ENCODE measurements around the gene SH3D19.

SH3D19 gene

DNA sequence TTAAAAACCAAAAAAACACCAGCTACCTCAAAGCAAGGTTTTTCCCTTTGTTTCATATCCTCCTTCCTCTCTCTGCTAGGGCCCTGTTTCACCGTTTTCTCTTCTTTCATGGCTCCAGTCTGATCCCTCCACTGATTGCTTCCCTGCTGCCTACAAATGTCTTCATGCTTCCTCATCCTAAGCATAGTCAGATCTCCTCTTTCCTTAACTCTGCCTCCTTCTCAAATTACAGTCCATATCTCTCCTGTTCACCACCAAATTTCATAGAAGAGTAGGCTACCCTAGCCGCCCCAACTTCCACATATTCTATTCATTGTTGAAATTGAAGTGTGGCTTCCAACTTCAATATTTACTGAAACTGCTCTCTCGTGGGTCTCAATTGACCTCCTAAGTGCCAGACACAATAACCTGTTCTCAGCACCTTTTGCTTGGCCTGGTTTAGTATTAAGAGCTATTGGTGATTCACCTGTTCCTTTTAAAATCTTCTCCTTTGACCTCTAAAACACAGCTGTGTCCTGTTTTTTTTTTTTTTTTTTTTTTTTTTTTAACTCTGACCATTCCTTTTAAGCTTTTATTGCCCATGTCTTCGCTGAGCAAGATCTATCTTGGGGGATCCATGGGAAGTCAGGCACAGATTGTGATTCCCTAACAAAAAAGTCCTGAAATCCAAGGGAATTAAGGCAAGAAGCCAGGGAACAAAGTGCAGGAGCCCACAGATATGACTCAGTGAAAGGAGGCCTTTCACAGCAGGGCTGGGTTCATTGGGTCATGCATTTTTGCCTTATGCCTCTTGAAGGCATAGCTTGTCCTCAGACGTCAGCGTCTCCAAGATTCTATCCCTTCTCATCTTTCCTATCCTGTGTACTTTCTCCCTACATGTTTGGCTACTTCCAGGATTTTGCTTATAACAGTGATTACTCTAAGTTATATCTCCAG is 140.6 kb downstream of the SH3D19 start:
- no peak overlapping the region for H3K27ac ChIP-seq (ENCODE audit: low read depth, low read length)
- H3K4me3 ChIP-seq (ENCODE audit: low read depth in 1 of 2, low read length in 2 of 2) = no peak overlapping the region
- H3K27me3 ChIP-seq (ENCODE audit: control insufficient read depth in 1 of 2, insufficient read depth in 2 of 2, low read length in 2 of 2) = no peaks in the 10 kb centered on the region
- peaks cover 0 to 9% of the 10 kb centered on the region in 2 donors for H3K4me1 ChIP-seq (ENCODE audit: control insufficient read depth in 1 of 2, insufficient read depth in 2 of 2, low read length in 2 of 2)
- no peaks in the 10 kb centered on the region for H3K36me3 ChIP-seq (ENCODE audit: control insufficient read depth in 1 of 2, insufficient read depth in 2 of 2, low read length in 2 of 2)
- H3K9me3 ChIP-seq (ENCODE audit: control insufficient read depth in 1 of 2, low read length in 2 of 2) = no peaks in the 10 kb centered on the region
- no peak overlapping the region for H3K9ac ChIP-seq (ENCODE audit: low read depth in 1 of 2, low read length in 2 of 2)

DNA sequence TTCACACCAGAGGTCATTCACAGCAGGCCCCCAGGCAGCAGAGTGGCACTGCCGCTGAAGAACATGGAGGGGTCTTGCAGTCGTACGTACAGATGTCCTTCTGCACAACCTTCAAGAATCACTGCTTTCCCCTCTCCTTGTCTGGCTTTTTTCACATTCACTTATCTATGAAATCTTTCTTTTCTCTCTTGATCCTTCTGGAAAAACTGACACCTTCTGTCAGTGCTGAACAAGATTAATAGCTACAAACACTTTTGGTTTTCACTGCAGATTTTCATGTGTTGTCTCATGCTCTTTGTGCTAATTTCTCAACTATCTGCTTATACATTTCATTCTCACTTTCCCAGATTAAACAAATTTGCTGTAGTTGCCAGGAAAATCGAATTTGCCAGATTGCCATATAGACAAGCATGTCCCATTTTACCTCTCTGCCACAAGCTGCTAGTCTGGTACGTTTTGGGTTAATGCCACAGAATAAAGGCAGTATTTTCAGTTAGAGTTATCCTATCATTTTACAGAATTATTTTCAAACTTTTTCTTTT is 142.9 kb downstream of the SH3D19 start:
- no peaks in the 10 kb centered on the region for H3K9me3 ChIP-seq (ENCODE audit: control insufficient read depth in 1 of 2, low read length in 2 of 2)
- no peaks in the 10 kb centered on the region for H3K27me3 ChIP-seq (ENCODE audit: control insufficient read depth in 1 of 2, insufficient read depth in 2 of 2, low read length in 2 of 2)
- peaks cover 0 to 9% of the 10 kb centered on the region in 2 donors for H3K4me1 ChIP-seq (ENCODE audit: control insufficient read depth in 1 of 2, insufficient read depth in 2 of 2, low read length in 2 of 2)
- no peak overlapping the region for H3K4me3 ChIP-seq (ENCODE audit: low read depth in 1 of 2, low read length in 2 of 2)
- H3K36me3 ChIP-seq (ENCODE audit: control insufficient read depth in 1 of 2, insufficient read depth in 2 of 2, low read length in 2 of 2) = no peaks in the 10 kb centered on the region
- no peak overlapping the region for H3K27ac ChIP-seq (ENCODE audit: low read depth, low read length)
- H3K9ac ChIP-seq (ENCODE audit: low read depth in 1 of 2, low read length in 2 of 2) = no peak overlapping the region

DNA sequence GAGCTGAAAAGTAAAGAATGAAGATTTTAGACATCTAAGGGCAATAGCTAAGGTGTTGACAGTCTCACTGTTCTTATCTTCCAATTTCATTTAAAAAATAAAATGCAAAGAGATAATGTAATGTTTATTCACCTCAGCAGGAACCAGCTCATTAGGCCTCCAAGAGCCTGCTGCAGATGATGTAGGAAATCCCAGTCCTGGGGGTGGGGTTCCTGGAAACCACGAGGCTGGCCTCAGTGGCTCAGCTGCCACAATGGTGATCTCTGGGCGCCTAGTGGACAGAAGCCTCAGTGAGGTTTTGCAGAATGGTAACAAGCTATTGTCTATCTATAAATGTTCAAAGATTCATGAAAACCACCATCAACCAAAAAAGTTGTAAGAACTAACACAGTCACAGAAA is 148.7 kb downstream of the SH3D19 start:
- Histone ChIP-seq H3K9ac (ENCODE audit: low read depth in 1 of 2, low read length in 2 of 2) (no peak overlapping the region), H3K27me3 (ENCODE audit: control insufficient read depth in 1 of 2, insufficient read depth in 2 of 2, low read length in 2 of 2) (no peaks in the 10 kb centered on the region), H3K27ac (ENCODE audit: low read depth, low read length) (no peak overlapping the region), H3K36me3 (ENCODE audit: control insufficient read depth in 1 of 2, insufficient read depth in 2 of 2, low read length in 2 of 2) (peaks cover 17 to 32% of the 10 kb centered on the region in 2 donors), H3K4me1 (ENCODE audit: control insufficient read depth in 1 of 2, insufficient read depth in 2 of 2, low read length in 2 of 2) (no peaks in the 10 kb centered on the region), H3K4me3 (ENCODE audit: low read depth in 1 of 2, low read length in 2 of 2) (no peak overlapping the region), H3K9me3 (ENCODE audit: control insufficient read depth in 1 of 2, low read length in 2 of 2) (no peaks in the 10 kb centered on the region)

DNA sequence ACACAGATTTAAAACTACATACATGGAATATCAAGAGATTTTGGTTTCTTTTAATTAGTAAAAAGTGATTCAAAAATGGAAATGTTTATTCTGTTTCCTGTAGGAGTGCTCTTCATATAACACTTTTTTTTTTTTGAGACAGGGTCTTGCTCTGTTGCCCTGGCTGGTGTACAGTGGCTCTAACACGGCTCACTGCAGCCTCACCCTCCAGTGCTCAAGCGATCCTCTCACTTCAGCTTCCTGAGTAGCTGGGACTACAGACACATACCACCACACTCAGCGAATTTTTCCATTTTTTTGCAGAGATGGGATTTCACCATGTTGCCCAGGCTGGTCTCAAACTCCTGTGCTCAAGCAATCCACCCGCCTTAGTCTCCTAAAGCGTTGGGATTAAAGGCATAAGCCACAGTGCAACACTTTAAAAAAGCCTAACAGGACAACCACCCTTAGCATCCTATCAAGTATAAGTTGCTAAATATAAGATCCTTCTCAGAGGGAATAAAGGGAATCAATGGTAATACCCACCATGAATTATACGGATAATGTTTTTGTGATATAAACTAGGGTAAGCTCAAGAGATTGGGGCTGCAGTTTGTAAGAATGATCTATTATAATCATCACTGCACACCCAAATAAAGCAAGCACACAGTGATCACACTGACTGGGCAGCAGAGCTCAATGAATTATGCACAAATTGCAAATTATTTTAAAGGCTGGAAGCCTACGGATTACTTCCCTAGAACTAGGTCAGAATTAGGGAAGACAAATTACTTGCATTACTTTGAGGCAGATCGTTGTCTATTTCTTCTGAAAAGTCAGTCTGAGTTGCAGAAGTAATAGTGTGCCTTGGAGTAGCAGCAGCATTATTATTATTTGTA is 149.4 kb downstream of the SH3D19 start:
- Histone ChIP-seq H3K4me3 (ENCODE audit: low read depth in 1 of 2, low read length in 2 of 2) (no peak overlapping the region), H3K4me1 (ENCODE audit: control insufficient read depth in 1 of 2, insufficient read depth in 2 of 2, low read length in 2 of 2) (no peaks in the 10 kb centered on the region), H3K27ac (ENCODE audit: low read depth, low read length) (no peak overlapping the region), H3K9ac (ENCODE audit: low read depth in 1 of 2, low read length in 2 of 2) (no peak overlapping the region), H3K27me3 (ENCODE audit: control insufficient read depth in 1 of 2, insufficient read depth in 2 of 2, low read length in 2 of 2) (no peaks in the 10 kb centered on the region), H3K9me3 (ENCODE audit: control insufficient read depth in 1 of 2, low read length in 2 of 2) (no peaks in the 10 kb centered on the region), H3K36me3 (ENCODE audit: control insufficient read depth in 1 of 2, insufficient read depth in 2 of 2, low read length in 2 of 2) (peaks cover 17 to 32% of the 10 kb centered on the region in 2 donors)

DNA sequence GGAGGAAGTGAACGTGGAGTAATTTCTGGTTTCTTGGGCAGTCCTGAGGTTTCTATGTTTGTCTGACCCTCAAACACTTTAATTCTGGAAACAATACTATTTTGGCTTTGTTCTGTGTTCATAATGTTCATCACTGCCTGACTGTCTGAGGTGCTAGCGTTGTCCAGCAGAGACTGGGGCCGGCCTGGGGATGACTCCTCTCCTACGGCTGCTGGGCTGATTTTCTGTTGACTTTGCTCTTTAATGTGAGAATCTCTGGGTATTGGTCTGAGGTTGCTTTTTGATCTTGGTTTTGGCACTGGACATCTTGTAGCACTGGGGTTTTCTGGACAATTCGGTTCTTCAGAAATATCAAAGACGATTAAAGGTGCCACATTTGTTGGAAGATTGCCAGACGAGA is 150.2 kb downstream of the SH3D19 start:
- Histone ChIP-seq H3K9ac (ENCODE audit: low read depth in 1 of 2, low read length in 2 of 2) (no peak overlapping the region), H3K36me3 (ENCODE audit: control insufficient read depth in 1 of 2, insufficient read depth in 2 of 2, low read length in 2 of 2) (peaks cover 17 to 32% of the 10 kb centered on the region in 2 donors), H3K27ac (ENCODE audit: low read depth, low read length) (no peak overlapping the region), H3K9me3 (ENCODE audit: control insufficient read depth in 1 of 2, low read length in 2 of 2) (no peaks in the 10 kb centered on the region), H3K27me3 (ENCODE audit: control insufficient read depth in 1 of 2, insufficient read depth in 2 of 2, low read length in 2 of 2) (no peaks in the 10 kb centered on the region), H3K4me1 (ENCODE audit: control insufficient read depth in 1 of 2, insufficient read depth in 2 of 2, low read length in 2 of 2) (no peaks in the 10 kb centered on the region), H3K4me3 (ENCODE audit: low read depth in 1 of 2, low read length in 2 of 2) (no peak overlapping the region)

DNA sequence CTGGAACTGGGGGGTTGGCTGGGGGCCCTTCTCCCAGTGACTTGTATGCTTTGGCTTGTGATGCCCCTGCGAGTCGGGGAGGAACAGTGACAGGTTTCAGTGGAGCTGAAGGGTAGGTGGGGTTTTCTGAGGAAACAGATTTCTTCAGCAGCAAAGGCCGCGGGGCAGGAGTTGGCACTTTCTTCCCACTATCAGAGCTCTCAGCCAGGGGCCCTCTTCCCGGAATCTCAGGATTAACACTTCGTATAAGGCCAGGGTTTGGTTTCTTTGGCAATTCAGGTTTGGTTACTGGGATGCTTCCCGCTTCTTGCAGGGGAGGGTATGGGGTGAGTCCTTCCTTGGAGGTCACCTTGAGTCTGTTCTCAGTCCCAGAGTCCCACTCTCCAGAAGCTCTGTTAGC is 150.6 kb downstream of the SH3D19 start:
- Histone ChIP-seq H3K27ac (ENCODE audit: low read depth, low read length) (no peak overlapping the region), H3K4me3 (ENCODE audit: low read depth in 1 of 2, low read length in 2 of 2) (no peak overlapping the region), H3K4me1 (ENCODE audit: control insufficient read depth in 1 of 2, insufficient read depth in 2 of 2, low read length in 2 of 2) (no peaks in the 10 kb centered on the region), H3K9ac (ENCODE audit: low read depth in 1 of 2, low read length in 2 of 2) (no peak overlapping the region), H3K27me3 (ENCODE audit: control insufficient read depth in 1 of 2, insufficient read depth in 2 of 2, low read length in 2 of 2) (no peaks in the 10 kb centered on the region), H3K9me3 (ENCODE audit: control insufficient read depth in 1 of 2, low read length in 2 of 2) (no peaks in the 10 kb centered on the region), H3K36me3 (ENCODE audit: control insufficient read depth in 1 of 2, insufficient read depth in 2 of 2, low read length in 2 of 2) (peaks cover 17 to 32% of the 10 kb centered on the region in 2 donors)

DNA sequence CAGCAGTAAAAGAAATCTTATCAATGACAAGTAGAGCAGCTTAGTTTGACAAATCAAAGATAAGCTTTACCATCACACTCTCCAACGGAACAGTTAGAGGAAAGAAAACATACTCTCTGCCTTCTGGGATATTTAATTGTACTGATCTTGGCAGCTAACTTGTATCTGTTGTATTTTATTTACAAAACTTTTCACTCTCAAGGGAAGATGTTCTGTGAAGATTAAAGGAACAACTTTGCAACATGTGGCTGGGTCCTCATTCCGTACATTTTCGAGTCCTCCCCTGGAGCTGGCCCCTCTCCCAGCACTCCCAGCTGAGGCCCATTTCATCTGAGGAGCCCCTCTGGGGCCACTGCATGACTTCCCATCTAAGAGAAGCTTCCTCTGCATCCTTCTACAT is 151.5 kb downstream of the SH3D19 start:
- H3K4me1 ChIP-seq (ENCODE audit: control insufficient read depth in 1 of 2, insufficient read depth in 2 of 2, low read length in 2 of 2) = no peaks in the 10 kb centered on the region
- H3K9me3 ChIP-seq (ENCODE audit: control insufficient read depth in 1 of 2, low read length in 2 of 2) = no peaks in the 10 kb centered on the region
- no peak overlapping the region for H3K9ac ChIP-seq (ENCODE audit: low read depth in 1 of 2, low read length in 2 of 2)
- no peak overlapping the region for H3K27ac ChIP-seq (ENCODE audit: low read depth, low read length)
- H3K36me3 ChIP-seq (ENCODE audit: control insufficient read depth in 1 of 2, insufficient read depth in 2 of 2, low read length in 2 of 2) = peaks cover 22 to 33% of the 10 kb centered on the region in 2 donors
- H3K27me3 ChIP-seq (ENCODE audit: control insufficient read depth in 1 of 2, insufficient read depth in 2 of 2, low read length in 2 of 2) = no peaks in the 10 kb centered on the region
- H3K4me3 ChIP-seq (ENCODE audit: low read depth in 1 of 2, low read length in 2 of 2) = no peak overlapping the region

DNA sequence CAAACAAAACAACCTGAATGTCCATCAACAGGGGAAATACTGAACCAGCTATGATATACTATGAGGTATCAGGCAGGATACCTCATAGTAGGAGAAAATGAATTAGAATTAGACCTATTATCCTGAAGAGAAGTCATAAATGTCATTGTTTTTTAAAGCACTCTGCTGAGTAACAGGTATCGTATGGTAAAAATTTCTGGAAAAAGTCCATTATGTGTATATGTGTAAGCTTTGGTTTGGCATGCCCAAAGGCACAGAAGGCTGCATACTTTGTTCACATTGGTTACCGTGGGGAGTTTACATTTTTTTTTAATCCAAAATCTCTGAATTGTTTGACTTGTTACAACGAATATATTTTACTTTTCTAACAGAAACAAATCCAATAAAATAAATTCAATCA is 155.5 kb downstream of the SH3D19 start:
- Histone ChIP-seq H3K4me3 (ENCODE audit: low read depth in 1 of 2, low read length in 2 of 2) (no peak overlapping the region), H3K36me3 (ENCODE audit: control insufficient read depth in 1 of 2, insufficient read depth in 2 of 2, low read length in 2 of 2) (peaks cover 16 to 29% of the 10 kb centered on the region in 2 donors), H3K27ac (ENCODE audit: low read depth, low read length) (no peak overlapping the region), H3K9ac (ENCODE audit: low read depth in 1 of 2, low read length in 2 of 2) (no peak overlapping the region), H3K9me3 (ENCODE audit: control insufficient read depth in 1 of 2, low read length in 2 of 2) (no peaks in the 10 kb centered on the region), H3K4me1 (ENCODE audit: control insufficient read depth in 1 of 2, insufficient read depth in 2 of 2, low read length in 2 of 2) (no peaks in the 10 kb centered on the region), H3K27me3 (ENCODE audit: control insufficient read depth in 1 of 2, insufficient read depth in 2 of 2, low read length in 2 of 2) (no peaks in the 10 kb centered on the region)

DNA sequence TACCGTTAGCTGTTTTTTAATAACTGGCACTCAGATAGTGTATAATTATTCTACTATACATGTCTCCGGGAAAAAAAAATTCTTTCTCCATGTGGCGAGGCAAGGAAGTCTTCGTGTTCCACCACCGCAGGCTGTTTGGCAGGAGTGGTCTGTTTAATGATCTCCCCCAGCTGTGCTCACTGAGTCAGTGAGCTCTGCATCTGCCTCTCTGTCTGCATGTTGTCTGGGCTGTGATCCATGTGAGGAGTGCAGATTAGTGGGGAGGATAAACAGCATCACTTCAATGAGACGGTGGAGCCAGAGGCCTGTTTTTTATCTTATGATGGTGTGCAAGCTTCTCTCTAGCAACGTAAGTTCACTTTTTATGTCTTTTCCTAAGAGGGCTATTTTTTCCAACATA is 156.2 kb downstream of the SH3D19 start:
- Histone ChIP-seq H3K27ac (ENCODE audit: low read depth, low read length) (no peak overlapping the region), H3K27me3 (ENCODE audit: control insufficient read depth in 1 of 2, insufficient read depth in 2 of 2, low read length in 2 of 2) (no peaks in the 10 kb centered on the region), H3K9me3 (ENCODE audit: control insufficient read depth in 1 of 2, low read length in 2 of 2) (no peaks in the 10 kb centered on the region), H3K4me1 (ENCODE audit: control insufficient read depth in 1 of 2, insufficient read depth in 2 of 2, low read length in 2 of 2) (no peaks in the 10 kb centered on the region), H3K9ac (ENCODE audit: low read depth in 1 of 2, low read length in 2 of 2) (no peak overlapping the region), H3K4me3 (ENCODE audit: low read depth in 1 of 2, low read length in 2 of 2) (no peak overlapping the region), H3K36me3 (ENCODE audit: control insufficient read depth in 1 of 2, insufficient read depth in 2 of 2, low read length in 2 of 2) (peaks cover 10 to 24% of the 10 kb centered on the region in 2 donors)

DNA sequence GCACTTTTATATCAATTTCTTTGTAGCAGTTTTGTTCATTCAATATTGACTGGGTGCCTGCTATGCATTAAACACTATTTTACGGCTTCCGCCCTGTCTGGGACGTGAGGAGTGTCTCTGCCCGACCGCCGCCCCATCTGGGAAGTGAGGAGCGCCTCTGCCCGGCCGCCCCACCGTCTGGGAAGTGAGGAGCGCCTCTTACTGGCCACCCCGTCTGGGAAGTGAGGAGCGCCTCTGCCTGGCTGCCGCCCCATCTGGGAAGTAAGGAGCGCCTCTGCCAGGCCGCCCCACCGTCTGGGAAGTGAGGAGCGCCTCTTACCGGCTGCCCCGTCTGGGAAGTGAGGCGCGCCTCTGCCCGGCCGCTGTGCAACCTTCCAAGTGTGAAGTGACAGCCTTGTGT is 157.8 kb downstream of the SH3D19 start:
- no peaks in the 10 kb centered on the region for H3K27me3 ChIP-seq (ENCODE audit: control insufficient read depth in 1 of 2, insufficient read depth in 2 of 2, low read length in 2 of 2)
- no peaks in the 10 kb centered on the region for H3K9me3 ChIP-seq (ENCODE audit: control insufficient read depth in 1 of 2, low read length in 2 of 2)
- H3K4me3 ChIP-seq (ENCODE audit: low read depth in 1 of 2, low read length in 2 of 2) = no peak overlapping the region
- H3K4me1 ChIP-seq (ENCODE audit: control insufficient read depth in 1 of 2, insufficient read depth in 2 of 2, low read length in 2 of 2) = no peaks in the 10 kb centered on the region
- no peak overlapping the region for H3K9ac ChIP-seq (ENCODE audit: low read depth in 1 of 2, low read length in 2 of 2)
- H3K36me3 ChIP-seq (ENCODE audit: control insufficient read depth in 1 of 2, insufficient read depth in 2 of 2, low read length in 2 of 2) = peaks cover 9 to 29% of the 10 kb centered on the region in 2 donors
- H3K27ac ChIP-seq (ENCODE audit: low read depth, low read length) = no peak overlapping the region
